Spleen (tissue), 11 donors: ENCODE results near the gene INO80C. TPM values are rescaled to one million over a fixed set of nuclear protein-coding genes. Genes with fewer than 3 reads are reported as not detected.

Experiments
- DNase-seq: peaks from one replicate; pipeline ENCODE4 v3.0.0-alpha.2; 2020
- H3K27ac ChIP-seq, 8 donors: fragments of 200-600 bp; sonication (generic) in 7 of 8; 1 replicate in 4 of 8; 2 replicates in 4 of 8; pipeline versions ENCODE4 v1.5.0 to v1.8.0; 2016 to 2021; ENCODE audit warnings: inconsistent platforms in 4 of 8, mild to moderate bottlenecking in 4 of 8, moderate library complexity in 1 of 8
- H3K27me3 ChIP-seq, 7 donors: fragments of 200-600 bp; sonication (generic) in 6 of 7; replicated peaks in 1 of 7; 1 replicate in 4 of 7; 2 replicates in 3 of 7; pipeline versions ENCODE4 v1.5.0 to v1.8.0; 2016 to 2021; ENCODE audit warnings: inconsistent platforms in 3 of 7, mild to moderate bottlenecking in 1 of 7
- H3K36me3 ChIP-seq, 6 donors: fragments of 200-600 bp; sonication (generic) in 5 of 6; 1 replicate in 4 of 6; 2 replicates in 2 of 6; pipeline versions ENCODE4 v1.5.0 to v1.8.0; 2016 to 2021; ENCODE audit warnings: inconsistent platforms in 2 of 6
- H3K4me1 ChIP-seq, 6 donors: fragments of 200-600 bp; sonication (generic) in 5 of 6; 1 replicate in 3 of 6; 2 replicates in 3 of 6; pipeline versions ENCODE4 v1.5.0 to v1.8.0; 2016 to 2021; ENCODE audit warnings: inconsistent platforms in 3 of 6
- H3K4me3 ChIP-seq, 8 donors: fragments of 200-600 bp; sonication (generic) in 7 of 8; 1 replicate in 4 of 8; 2 replicates in 4 of 8; pipeline versions ENCODE4 v1.5.0 to v1.8.0; 2016 to 2021; ENCODE audit warnings: inconsistent platforms in 4 of 8, mild to moderate bottlenecking in 4 of 8, moderate library complexity in 2 of 8
- H3K9me3 ChIP-seq, 8 donors: fragments of 200-600 bp; sonication (generic) in 7 of 8; 1 replicate in 4 of 8; 2 replicates in 4 of 8; pipeline versions ENCODE4 v1.5.0 to v1.8.0; 2016 to 2021; ENCODE audit warnings: inconsistent platforms in 4 of 8
- POLR2A ChIP-seq, 3 donors: fragments of 450-650 bp; IDR thresholded peaks; one replicate each; pipeline ENCODE4 v1.5.1; 2017; ENCODE audit warnings: antibody characterized with exemption in 3 of 3, mild to moderate bottlenecking in 1 of 3
- POLR2AphosphoS5 ChIP-seq, 3 donors: sonication (generic); formaldehyde crosslinking; IDR thresholded peaks; one replicate each; pipeline ENCODE4 v1.5.1; 2017; ENCODE audit warnings: antibody characterized with exemption in 3 of 3
- WGBS, 5 donors: extraction: QIAGEN DNeasy Blood & Tissue Kit in 3 of 5; methylation state at CpG; one replicate each; pipeline versions ENCODE4 v1.1.5 to v1.1.7; 2013 to 2018; 5-methylcytosine and 5-hydroxymethylcytosine counted together
- intact Hi-C: fragments of 100-400 bp; cut with DNase I; formaldehyde crosslinking; loops from one replicate; pipeline ENCODE4 v1.15.0; 2023; ENCODE audit warnings: low total_unique reads
- polyA plus RNA-seq, 3 donors: library from polyadenylated mRNA; stranded (reverse); fragments of 200-250 nt; gene quantifications; one replicate each; pipeline ENCODE4 v1.2.1, GENCODE V29; 2013
- small RNA-seq, 4 donors: library from RNA; depleted of rRNA; stranded (forward); fragments of <200 nt; gene quantifications; one replicate each; pipeline ENCODE3, GENCODE V24; 2016
- total RNA-seq, 7 donors: library from RNA; depleted of rRNA in 3 of 7; stranded (reverse); fragments of >200 nt in 3 of 7; fragmentation: NEBNext Ultra II Directional in 4 of 7; extraction: Animal tissue kit (Norgen Biotek cat#: 25700) in 4 of 7; gene quantifications; one replicate each; pipeline versions ENCODE4 v1.1.0 to v1.2.1, GENCODE V29; 2016 to 2021
- TF ChIP-seq, protein P1 (sequence below), 11 experiments: fragments of 200-600 bp in 7 of 11; fragments of 450-650 bp in 4 of 11; sonication (generic) in 4 of 11; IDR thresholded peaks in 8 of 11; conservative IDR thresholded peaks in 3 of 11; 1 replicate in 7 of 11; 2 replicates in 4 of 11; pipeline versions ENCODE4 v1.4.0 to v1.8.0; 2016 to 2021; ENCODE audit warnings: antibody characterized with exemption in 11 of 11, inconsistent platforms in 4 of 11, mild to moderate bottlenecking in 1 of 11
- donor health status: healthy with polysubstance abuse.
- donor health status: DM: no; HTN: no; CAD: no; lungs with moderate emphysema.
- donor health status: DM: no; HTN: no; CAD: no.
- donor health status: Bipolar disorder and iron deficiency.
- donor health status: healthy.
- donor health status: DM: no; HTN: no; CAD: no.
- donor health status: DM: yes; HTN: yes; CAD: no.

The INO80C gene
- total and polyA plus RNA-seq, 10 donors = 18.9 to 57.5 (median 34.5) TPM

DNA sequence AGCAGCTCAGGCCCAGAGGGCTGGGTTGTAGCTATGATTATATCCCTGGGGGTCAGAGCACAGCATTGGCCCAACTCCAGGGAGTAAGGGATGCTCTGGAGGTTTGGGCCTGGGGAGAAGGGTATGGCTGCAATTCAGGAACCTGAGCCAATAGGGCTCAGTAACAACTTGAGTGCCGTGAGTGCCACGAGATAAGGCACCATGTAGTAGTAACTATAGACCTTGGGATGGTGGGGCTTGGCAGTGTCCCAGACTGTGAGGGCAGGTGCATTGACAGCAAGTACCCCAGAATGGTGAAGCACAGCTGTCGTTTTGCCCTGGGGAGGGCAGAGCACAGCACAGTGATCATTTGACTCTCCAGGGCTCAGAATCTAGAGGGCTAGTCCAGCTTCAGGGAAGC lies 75.5 kb downstream of the INO80C start:
- no peaks in the 10 kb centered on the region for H3K4me1 ChIP-seq
- TF ChIP-seq POLR2AphosphoS5 (IDR thresholded peaks at IDR 0.05) = no peak
- TF ChIP-seq POLR2A (IDR thresholded peaks at IDR 0.05) = no peak
- TF ChIP-seq, protein P1, sequence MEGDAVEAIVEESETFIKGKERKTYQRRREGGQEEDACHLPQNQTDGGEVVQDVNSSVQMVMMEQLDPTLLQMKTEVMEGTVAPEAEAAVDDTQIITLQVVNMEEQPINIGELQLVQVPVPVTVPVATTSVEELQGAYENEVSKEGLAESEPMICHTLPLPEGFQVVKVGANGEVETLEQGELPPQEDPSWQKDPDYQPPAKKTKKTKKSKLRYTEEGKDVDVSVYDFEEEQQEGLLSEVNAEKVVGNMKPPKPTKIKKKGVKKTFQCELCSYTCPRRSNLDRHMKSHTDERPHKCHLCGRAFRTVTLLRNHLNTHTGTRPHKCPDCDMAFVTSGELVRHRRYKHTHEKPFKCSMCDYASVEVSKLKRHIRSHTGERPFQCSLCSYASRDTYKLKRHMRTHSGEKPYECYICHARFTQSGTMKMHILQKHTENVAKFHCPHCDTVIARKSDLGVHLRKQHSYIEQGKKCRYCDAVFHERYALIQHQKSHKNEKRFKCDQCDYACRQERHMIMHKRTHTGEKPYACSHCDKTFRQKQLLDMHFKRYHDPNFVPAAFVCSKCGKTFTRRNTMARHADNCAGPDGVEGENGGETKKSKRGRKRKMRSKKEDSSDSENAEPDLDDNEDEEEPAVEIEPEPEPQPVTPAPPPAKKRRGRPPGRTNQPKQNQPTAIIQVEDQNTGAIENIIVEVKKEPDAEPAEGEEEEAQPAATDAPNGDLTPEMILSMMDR (IDR thresholded peaks at IDR 0.05 in 8 of 11, conservative IDR thresholded peaks at IDR 0.05 in 3 of 11) = no peak
- intact Hi-C loops = no loop called here
- no peaks in the 10 kb centered on the region for H3K27me3 ChIP-seq
- H3K36me3 ChIP-seq = no peaks in the 10 kb centered on the region
- H3K4me3 ChIP-seq = no peak overlapping the region
- 75 to 86% (median 82%) methylated on average over 3 of the region's 3 CpGs for WGBS, 5 donors
- no peak for DNase-seq
- H3K9me3 ChIP-seq = peaks cover 0 to 26% (median 24%) of the 10 kb centered on the region in 8 donors
- no peak overlapping the region for H3K27ac ChIP-seq

DNA sequence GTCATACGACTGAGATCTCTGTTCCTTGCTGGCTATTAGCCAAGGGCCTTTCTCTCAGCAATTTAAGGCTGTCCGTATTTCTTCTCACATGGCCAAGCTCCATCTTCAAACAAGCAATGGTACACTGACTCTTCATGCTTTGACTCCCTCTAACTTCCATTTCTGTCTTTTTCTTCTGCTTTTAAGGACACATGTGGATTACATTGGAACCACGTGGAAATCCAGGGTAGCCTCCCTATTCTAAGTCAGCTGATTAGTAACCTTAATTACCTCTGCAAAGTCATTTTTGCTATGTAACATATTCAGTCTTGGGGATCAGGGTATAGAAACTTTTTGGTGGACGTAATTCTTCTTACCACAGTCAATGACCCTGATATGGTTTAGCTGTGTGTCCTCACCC lies 79.2 kb downstream of the INO80C start:
- TF ChIP-seq POLR2A (IDR thresholded peaks at IDR 0.05) (no peak), POLR2AphosphoS5 (IDR thresholded peaks at IDR 0.05) (no peak)
- TF ChIP-seq, protein P1 (IDR thresholded peaks at IDR 0.05 in 8 of 11, conservative IDR thresholded peaks at IDR 0.05 in 3 of 11) = no peak
- 88 to 94% (median 91%) methylated on average over 4 of the region's 4 CpGs for WGBS, 5 donors
- H3K27me3 ChIP-seq = no peaks in the 10 kb centered on the region
- peaks cover 0 to 31% (median 28%) of the 10 kb centered on the region in 8 donors for H3K9me3 ChIP-seq
- H3K27ac ChIP-seq = no peak overlapping the region
- H3K4me1 ChIP-seq = peaks cover 8 to 18% (median 16%) of the 10 kb centered on the region in 6 donors
- DNase-seq = no peak
- intact Hi-C loops = no loop called here
- no peaks in the 10 kb centered on the region for H3K36me3 ChIP-seq
- H3K4me3 ChIP-seq = no peak overlapping the region

Small RNAs within 50 kb of the gene (small RNA-seq; reads per million reads assigned to genes)
- 0 reads per million in 4 donors for gene AC007998.5

Other genes starting within 250 kb of the INO80C start
- 10 to 100 TPM; 18.1 to 39.2 (median 26.6) TPM for gene ZSCAN30, start 207.7 kb downstream of the INO80C start, total RNA-seq
- gene ZSCAN30, start 207.7 kb downstream of the INO80C start, polyA plus RNA-seq = 10 to 100 TPM in 2 of 3 donors, 1 to 10 TPM in 1; 7.2 to 12.1 (median 11.0) TPM
- 10 to 100 TPM; 48.9 to 64.3 (median 53.7) TPM for gene ZNF24, start 153.5 kb downstream of the INO80C start, total RNA-seq
- gene ZNF24, start 153.5 kb downstream of the INO80C start, polyA plus RNA-seq = 10 to 100 TPM; 13.4 to 19.7 (median 14.4) TPM
- 1 to 10 TPM; 1.2 to 4.6 (median 1.5) TPM for gene ZNF396, start 120.6 kb downstream of the INO80C start, total RNA-seq
- gene ZNF396, start 120.6 kb downstream of the INO80C start, polyA plus RNA-seq = 1 to 10 TPM in 2 of 3 donors, under 1 TPM in 1; 0.85 to 1.2 (median 1.0) TPM
- 10 to 100 TPM; 38.5 to 67.1 (median 54.1) TPM for gene GALNT1, start 83.8 kb upstream of the INO80C start, total RNA-seq
- gene GALNT1, start 83.8 kb upstream of the INO80C start, polyA plus RNA-seq = 10 to 100 TPM; 13.9 to 22.3 (median 21.0) TPM